Parathyroid adenoma (tissue), 2 donors: ENCODE measurements around the gene CADPS.

ENCODE experiments used
- H2AFZ ChIP-seq: fragments of 300-600 bp; sonication (generic); one replicate; pipeline ENCODE4 v1.7.0; 2017; ENCODE audit warnings: antibody characterized with exemption, mild to moderate bottlenecking
- H3K27ac ChIP-seq: fragments of 300-600 bp; sonication (generic); one replicate; pipeline ENCODE4 v1.7.0; 2017
- H3K27me3 ChIP-seq: fragments of 300-600 bp; sonication (generic); one replicate; pipeline ENCODE4 v1.7.0; 2017; ENCODE audit warnings: low read length; ENCODE audit not compliant: control insufficient read depth, insufficient read depth
- H3K36me3 ChIP-seq: fragments of 300-600 bp; sonication (generic); one replicate; pipeline ENCODE4 v1.7.0; 2017; ENCODE audit warnings: low read length; ENCODE audit not compliant: control insufficient read depth, insufficient read depth
- H3K4me1 ChIP-seq: fragments of 300-600 bp; sonication (generic); one replicate; pipeline ENCODE4 v1.7.0; 2017; ENCODE audit warnings: control low read depth
- H3K4me2 ChIP-seq: fragments of 300-600 bp; sonication (generic); one replicate; pipeline ENCODE4 v1.7.0; 2017; ENCODE audit warnings: low read length
- H3K4me3 ChIP-seq: fragments of 300-600 bp; sonication (generic); one replicate; pipeline ENCODE4 v1.7.0; 2017; ENCODE audit warnings: low read depth, low read length
- H3K79me2 ChIP-seq: fragments of 300-600 bp; sonication (generic); one replicate; pipeline ENCODE4 v1.7.0; 2017; ENCODE audit warnings: control low read depth
- H3K9ac ChIP-seq: fragments of 300-600 bp; sonication (generic); one replicate; pipeline ENCODE4 v1.7.0; 2017; ENCODE audit warnings: mild to moderate bottlenecking
- H3K9me3 ChIP-seq: fragments of 300-600 bp; sonication (generic); one replicate; pipeline ENCODE4 v1.7.0; 2017; ENCODE audit warnings: low read length; ENCODE audit not compliant: control insufficient read depth
- CTCF ChIP-seq: fragments of 300-600 bp; sonication (generic); IDR thresholded peaks from one replicate; pipeline ENCODE4 v1.7.0; 2017; ENCODE audit warnings: antibody characterized with exemption, mild to moderate bottlenecking
- donor health status: primary hyperparathyroidism.

Gene CADPS

DNA sequence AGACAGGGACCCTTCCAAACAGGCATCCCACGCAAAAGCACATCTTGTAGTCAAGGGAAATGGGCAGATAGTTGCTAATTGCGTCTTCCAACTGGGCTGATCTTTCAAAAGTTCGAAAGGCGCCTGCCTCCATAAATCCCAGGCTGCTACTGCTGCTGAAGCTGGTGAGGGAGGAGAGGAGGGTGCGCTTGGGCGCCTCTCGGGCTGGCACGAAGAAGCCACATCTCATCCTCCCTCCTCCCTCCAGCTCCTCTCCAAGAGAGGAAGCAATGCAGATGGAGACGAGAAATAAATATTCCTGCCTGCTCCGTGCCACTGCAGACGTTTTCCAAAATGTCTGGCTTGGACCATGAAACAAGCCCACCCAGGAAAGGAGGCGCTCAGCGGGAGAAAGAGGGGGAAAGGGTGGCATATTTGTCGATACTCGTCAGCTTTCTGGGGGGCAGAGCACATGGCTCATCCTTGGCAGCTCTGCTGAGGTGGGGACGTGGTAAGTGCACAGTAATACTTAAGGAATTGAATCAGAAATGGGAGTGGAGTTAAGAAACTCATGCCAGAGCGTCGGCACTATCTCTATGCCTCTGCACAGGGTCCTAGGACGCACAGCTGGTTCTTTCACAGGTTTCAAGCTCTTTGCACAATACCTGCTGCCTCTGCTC is 413.0 kb downstream of the CADPS start:
- Histone ChIP-seq H3K4me1 (no peaks in the 10 kb centered on the region), H3K36me3 (no peaks in the 10 kb centered on the region), H3K4me2 (no peak overlapping the region), H3K27ac (no peak overlapping the region), H3K4me3 (no peak overlapping the region), H3K9me3 (no peaks in the 10 kb centered on the region), H3K9ac (no peak overlapping the region), H3K27me3 (no peaks in the 10 kb centered on the region), H3K79me2 (no peaks in the 10 kb centered on the region), H2AFZ (no peak overlapping the region)
- no peak for TF ChIP-seq CTCF

DNA sequence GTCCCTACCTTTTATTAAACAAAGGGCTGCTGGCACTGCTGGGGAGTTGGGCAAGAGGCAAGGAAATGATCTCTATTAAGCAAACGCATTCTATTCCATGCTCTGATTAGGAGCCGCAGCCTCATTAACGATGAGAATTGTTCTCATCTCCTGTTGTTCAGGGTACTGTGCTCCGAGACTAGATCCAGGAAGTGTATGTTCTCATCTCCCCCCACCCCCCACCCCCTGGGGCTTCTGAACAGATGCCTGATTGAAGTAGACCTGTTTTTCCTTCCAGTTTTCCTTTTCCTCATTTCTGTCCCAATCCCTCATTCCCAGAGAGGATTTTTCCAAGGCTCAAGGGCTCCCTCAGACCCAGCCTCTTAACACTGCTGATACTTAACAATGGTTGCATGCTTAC is 420.3 kb downstream of the CADPS start:
- Histone ChIP-seq H3K4me2 (no peak overlapping the region), H2AFZ (no peak overlapping the region), H3K36me3 (no peaks in the 10 kb centered on the region), H3K4me1 (no peaks in the 10 kb centered on the region), H3K9ac (no peak overlapping the region), H3K27me3 (no peaks in the 10 kb centered on the region), H3K9me3 (no peaks in the 10 kb centered on the region), H3K27ac (no peak overlapping the region), H3K79me2 (no peaks in the 10 kb centered on the region), H3K4me3 (no peak overlapping the region)
- no peak for TF ChIP-seq CTCF

- no peak overlapping the region for H3K4me2 ChIP-seq
- H3K4me3 ChIP-seq: no peak overlapping the region
- TF ChIP-seq CTCF: no peak
These were observed 421.8 kb downstream of the CADPS start for GRCh38 chr3:62453448-62453847.

DNA sequence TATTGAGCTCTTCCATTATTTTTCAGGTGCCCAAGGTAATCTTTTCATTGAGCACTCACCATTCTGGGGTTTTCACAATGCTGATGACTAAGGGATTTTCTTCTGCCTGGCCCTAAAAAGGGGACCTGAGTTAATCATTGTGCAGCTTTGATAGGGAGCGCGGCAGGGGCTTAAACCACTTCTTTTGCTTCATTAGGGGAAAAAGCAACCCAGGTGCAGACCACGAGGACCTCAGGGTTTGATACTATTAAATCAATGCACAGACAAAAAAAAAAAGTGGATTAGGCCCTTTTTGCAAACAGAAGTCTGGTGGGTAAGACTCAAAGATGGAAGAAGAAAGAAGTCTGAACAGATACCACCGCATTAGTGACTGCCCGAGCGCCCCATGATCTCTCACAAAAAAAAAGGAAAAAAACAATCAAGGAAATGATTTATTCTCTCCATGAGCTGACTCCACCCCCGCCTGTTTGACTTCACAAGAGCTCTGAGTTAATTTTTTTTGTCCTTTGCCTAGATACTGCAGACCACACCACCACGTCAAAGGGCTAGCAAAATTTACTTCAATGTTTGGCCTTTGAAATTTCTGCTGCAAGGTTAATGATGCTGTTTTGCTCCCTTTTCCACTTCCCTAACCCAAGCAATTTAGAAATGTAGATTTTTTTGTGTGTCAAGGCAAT is 423.9 kb downstream of the CADPS start:
- no peaks in the 10 kb centered on the region for H3K36me3 ChIP-seq
- H3K9me3 ChIP-seq: no peaks in the 10 kb centered on the region
- H3K4me3 ChIP-seq: no peak overlapping the region
- H3K9ac ChIP-seq: no peak overlapping the region
- H3K27me3 ChIP-seq: no peaks in the 10 kb centered on the region
- no peak overlapping the region for H2AFZ ChIP-seq
- H3K79me2 ChIP-seq: no peaks in the 10 kb centered on the region
- no peak for TF ChIP-seq CTCF
- H3K4me1 ChIP-seq: no peaks in the 10 kb centered on the region
- no peak overlapping the region for H3K4me2 ChIP-seq
- no peak overlapping the region for H3K27ac ChIP-seq

More at GRCh38 chr3:62453448-62453847, 421.8 kb downstream of the CADPS start:
- H3K79me2 ChIP-seq: no peaks in the 10 kb centered on the region
- no peak overlapping the region for H3K9ac ChIP-seq
- no peaks in the 10 kb centered on the region for H3K36me3 ChIP-seq
- no peak overlapping the region for H2AFZ ChIP-seq
- no peaks in the 10 kb centered on the region for H3K27me3 ChIP-seq
- H3K27ac ChIP-seq: no peak overlapping the region
- no peaks in the 10 kb centered on the region for H3K4me1 ChIP-seq
- H3K9me3 ChIP-seq: no peaks in the 10 kb centered on the region
